ENCODE data around the gene SLC16A4.

The SLC16A4 gene

DNA sequence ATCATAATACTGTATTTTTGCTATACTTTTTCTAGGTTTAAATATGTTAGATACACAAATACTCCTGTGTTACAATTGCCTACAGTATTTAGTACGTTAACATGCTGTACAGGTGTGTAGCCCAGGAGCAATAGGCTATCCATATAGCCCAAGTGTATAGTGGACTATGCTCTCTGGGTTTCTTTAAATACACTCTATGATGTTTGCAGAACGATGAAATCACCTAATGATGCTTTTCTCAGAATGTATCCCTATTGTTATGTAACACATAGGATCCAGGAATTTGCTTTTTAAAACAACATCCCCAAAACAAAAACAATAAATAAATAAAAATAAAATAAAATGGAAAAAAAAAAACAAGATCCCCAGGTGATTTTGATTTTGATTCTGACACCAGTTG lies 69.8 kb downstream of the SLC16A4 start:
- no peak for DNase-seq

DNA sequence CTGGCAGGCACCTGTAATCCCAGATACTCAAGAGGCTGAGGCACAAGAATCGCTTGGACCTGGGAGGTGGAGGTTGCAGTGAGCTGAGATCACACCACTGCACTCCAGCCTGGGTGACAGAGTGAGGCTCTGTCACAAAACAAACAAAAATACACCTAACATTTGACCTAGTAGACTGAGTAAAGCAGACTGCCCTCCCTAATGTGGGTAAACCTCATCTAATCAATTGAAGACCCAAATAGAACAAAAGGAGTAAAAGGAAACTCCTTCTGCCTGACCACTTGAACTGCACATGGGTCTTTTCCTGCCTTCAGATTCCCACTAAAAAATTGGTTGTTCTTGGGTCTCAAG lies 70.7 kb downstream of the SLC16A4 start:
- DNase-seq = no peak

DNA sequence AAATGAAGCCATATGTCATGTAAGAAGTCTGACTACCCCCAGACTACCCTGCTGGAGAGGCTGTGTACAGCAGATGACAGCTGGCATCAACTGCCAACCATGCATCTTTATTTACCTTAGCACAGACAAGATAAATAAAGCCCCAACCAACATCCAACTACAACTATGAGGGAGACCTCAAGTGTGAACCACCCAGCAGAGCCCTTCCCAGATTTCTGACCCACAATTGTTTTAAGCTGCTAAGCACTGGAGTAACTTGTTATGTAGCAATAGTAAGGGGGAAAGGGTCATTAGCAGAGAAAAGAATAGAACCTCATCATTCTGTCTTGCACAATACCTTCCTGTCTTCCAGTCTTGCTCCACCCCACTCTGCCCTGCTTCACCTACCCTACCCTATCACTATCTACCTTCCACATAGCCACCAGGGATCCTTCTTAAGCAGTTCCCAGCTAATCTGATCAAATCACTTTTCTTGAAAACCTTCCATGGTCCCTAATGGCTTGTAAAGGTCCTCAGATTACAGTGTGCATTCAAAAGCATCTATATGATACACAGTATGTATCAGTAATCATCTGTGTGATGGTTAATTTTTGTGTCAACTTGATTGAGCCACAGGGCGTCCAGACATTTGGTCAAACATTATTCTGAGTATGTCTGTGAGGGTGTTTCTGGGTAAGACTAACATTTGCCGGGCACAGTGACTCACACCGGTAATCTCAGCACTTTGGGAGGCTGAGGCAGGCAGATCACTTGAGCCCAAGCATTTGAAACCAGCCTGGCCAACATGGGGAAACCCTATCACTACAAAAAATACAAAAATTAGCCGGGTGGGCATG lies 71.3 kb downstream of the SLC16A4 start:
- DNase-seq = no peak

DNA sequence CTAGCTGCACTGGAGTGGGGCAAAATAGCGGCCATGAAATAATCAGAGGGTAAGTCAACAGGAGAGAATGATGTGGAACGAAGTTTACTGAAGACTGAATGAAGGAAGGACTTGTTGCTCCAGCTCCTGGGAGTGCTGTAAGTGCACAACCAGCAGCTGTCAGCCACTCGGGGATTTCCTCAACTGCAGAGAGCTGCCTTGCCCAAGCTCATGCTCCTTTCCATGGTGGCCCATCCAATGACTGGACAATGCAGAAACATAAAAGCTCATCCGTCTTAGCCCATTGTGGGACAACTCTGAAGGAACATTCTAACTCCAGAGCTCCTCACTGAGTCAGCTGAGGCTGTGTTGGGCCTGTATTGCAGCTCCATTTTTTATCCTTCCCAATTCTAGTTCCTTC lies 72.8 kb downstream of the SLC16A4 start:
- DNase-seq = no peak

DNA sequence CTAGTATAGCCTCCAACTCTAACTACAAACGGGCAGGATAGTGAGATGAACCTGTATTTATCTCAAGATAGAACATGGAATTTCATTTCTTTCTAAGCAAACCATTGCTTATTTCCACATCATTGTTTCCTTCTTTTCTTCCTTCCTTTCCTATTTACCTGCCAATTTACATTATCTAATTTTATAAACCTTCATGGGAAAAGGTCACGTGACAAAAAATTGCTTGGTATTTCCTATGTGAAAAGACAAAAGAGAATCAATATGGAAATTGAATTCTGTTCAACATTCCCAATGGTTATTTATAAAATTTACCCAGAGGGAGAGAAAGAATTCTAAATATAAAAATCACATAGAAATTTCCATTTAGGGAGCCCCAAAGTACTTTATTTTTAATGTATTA lies 74.1 kb downstream of the SLC16A4 start:
- no peak for DNase-seq

All from SHP77 (cell line).